HepG2 (cell line): Measurements from ENCODE around the gene LILRB3. TPM values are rescaled to one million over a fixed set of nuclear protein-coding genes. Genes with fewer than 3 reads are reported as not detected.

Experiments used
- ATAC-seq: fragments of 200-7000 bp; cut with Tn5 transposase; 3 replicates; pipeline ENCODE4 v1.9.1; 2020; ENCODE audit warnings: mild to moderate bottlenecking, moderate library complexity
- BruUV-seq: library from RNA; stranded (reverse); fragments of 400-500 nt; replicated peaks from 2 replicates; lab custom pipeline; 2021; lab: Mats Ljungman, UMichigan
- CTCF ChIA-PET: fragments of 300-600 bp; formaldehyde crosslinking; extraction: SDS; loops from one replicate; lab custom pipeline; 2021; ENCODE audit warnings: low total read pairs, inconsistent platforms, low intra/inter-chr PET ratio; lab: Yijun Ruan, JAX
- POLR2A ChIA-PET: fragments of 350-600 bp; sonication (Branson Sonifier 250); formaldehyde crosslinking; loops from one replicate; lab custom pipeline; 2020; ENCODE audit warnings: antibody characterized with exemption, inconsistent platforms; lab: Yijun Ruan, JAX
- DNase-seq: peaks from one replicate; pipeline ENCODE4 v3.0.0-alpha.2; 2015; ENCODE audit warnings: low spot score
- FAIRE-seq: peaks from 3 replicates; lab custom pipeline; 2011; peaks lifted over from hg19 to GRCh38; lab: Jason Lieb, UNC
- H2AFZ ChIP-seq: one replicate; pipeline ENCODE4 v1.6.1; 2011; ENCODE audit warnings: low read length, inconsistent platforms
- H3K27ac ChIP-seq: fragments of 300-600 bp; 3 replicates; pipeline ENCODE4 v1.8.0; 2011; ENCODE audit warnings: mixed run types, mild to moderate bottlenecking, mixed read lengths, low read length, inconsistent platforms; ENCODE audit not compliant: insufficient read depth; ENCODE audit errors: extremely low read length
- H3K27me3 ChIP-seq, 2 experiments: fragments of 200-600 bp in 1 of 2; 2 replicates in 1 of 2; 3 replicates in 1 of 2; pipeline versions ENCODE4 v1.6.0 to v1.8.0; 2011; ENCODE audit warnings: low read length in 2 of 2, mild to moderate bottlenecking in 2 of 2, moderate library complexity in 2 of 2, inconsistent platforms in 1 of 2; ENCODE audit not compliant: insufficient read depth in 2 of 2, control insufficient read depth in 1 of 2
- H3K36me3 ChIP-seq, 2 experiments: fragments of 200-600 bp in 1 of 2; replicated peaks in 1 of 2; 2 replicates in 1 of 2; 3 replicates in 1 of 2; pipeline versions ENCODE4 v1.5.1 to v1.8.0; 2011; ENCODE audit warnings: low read length in 2 of 2, inconsistent platforms in 1 of 2; ENCODE audit not compliant: insufficient read depth in 2 of 2, control insufficient read depth in 1 of 2
- H3K4me1 ChIP-seq: 2 replicates; pipeline ENCODE4 v1.5.1; 2012; ENCODE audit warnings: low read length, inconsistent platforms; ENCODE audit not compliant: insufficient read depth
- H3K4me2 ChIP-seq: 2 replicates; pipeline ENCODE4 v1.6.0; 2011; ENCODE audit warnings: low read depth, low read length, inconsistent platforms
- H3K4me3 ChIP-seq, 3 experiments: fragments of 200-600 bp in 1 of 3; sonication (generic), shearing (Covaris generic) in 1 of 3; replicated peaks in 1 of 3; 2 replicates each; pipeline ENCODE4 v1.5.1; 2011 to 2016; ENCODE audit warnings: low read length in 3 of 3, inconsistent platforms in 2 of 3, low read depth in 2 of 3, mild to moderate bottlenecking in 2 of 3, control low read depth in 1 of 3, mixed read lengths in 1 of 3; ENCODE audit not compliant: insufficient read depth in 1 of 3
- H3K79me2 ChIP-seq: one replicate; pipeline ENCODE4 v1.6.1; 2011; ENCODE audit warnings: low read length, inconsistent platforms; ENCODE audit not compliant: insufficient read depth
- H3K9ac ChIP-seq: 2 replicates; pipeline ENCODE4 v1.6.0; 2011; ENCODE audit warnings: mild to moderate bottlenecking, low read depth, low read length, inconsistent platforms; ENCODE audit not compliant: insufficient read depth
- H3K9me3 ChIP-seq: 2 replicates; pipeline ENCODE4 v1.5.1; 2012; ENCODE audit warnings: mild to moderate bottlenecking, low read length
- H4K20me1 ChIP-seq: 2 replicates; pipeline ENCODE4 v1.6.0; 2011; ENCODE audit warnings: inconsistent platforms, mild to moderate bottlenecking, low read length, moderate library complexity; ENCODE audit not compliant: insufficient read depth
- KDM3A ChIP-seq: IDR thresholded peaks from 2 replicates; pipeline ENCODE4 v1.6.1; 2018; ENCODE audit warnings: low read depth, missing compliant biosample characterization
- NCOA1 ChIP-seq: sonication (generic); formaldehyde crosslinking; IDR thresholded peaks from 2 replicates; pipeline ENCODE4 v1.9.0; 2021; ENCODE audit warnings: missing genetic modification reagents
- NCOA2 ChIP-seq: sonication (generic); formaldehyde crosslinking; IDR thresholded peaks from 2 replicates; pipeline ENCODE4 v1.8.0; 2022; ENCODE audit warnings: inconsistent platforms
- SAFB2 ChIP-seq: sonication (generic); formaldehyde crosslinking; IDR thresholded peaks from 2 replicates; pipeline ENCODE4 v1.5.1; 2020; ENCODE audit warnings: missing genetic modification reagents, low read depth, mild to moderate bottlenecking, borderline replicate concordance
- SPEN ChIP-seq: sonication (generic); formaldehyde crosslinking; IDR thresholded peaks from 2 replicates; pipeline ENCODE4 v1.5.1; 2020; ENCODE audit warnings: low read depth, mild to moderate bottlenecking, missing genetic modification reagents
- TOPORS ChIP-seq: sonication (generic); formaldehyde crosslinking; IDR thresholded peaks from 2 replicates; pipeline ENCODE4 v1.8.0; 2023; ENCODE audit warnings: mild to moderate bottlenecking, missing genetic modification reagents
- ZNF251 ChIP-seq: sonication (generic); formaldehyde crosslinking; IDR thresholded peaks from 2 replicates; pipeline ENCODE4 v1.9.0; 2021; ENCODE audit warnings: mild to moderate bottlenecking, missing genetic modification reagents
- ZNF354B ChIP-seq: sonication (generic); formaldehyde crosslinking; IDR thresholded peaks from 2 replicates; pipeline ENCODE4 v1.8.0; 2022; ENCODE audit warnings: mild to moderate bottlenecking, missing genetic modification reagents
- ZNF737 ChIP-seq: sonication (generic); formaldehyde crosslinking; IDR thresholded peaks from 2 replicates; pipeline ENCODE4 v1.5.0; 2020; ENCODE audit warnings: missing genetic modification reagents, mild to moderate bottlenecking, borderline replicate concordance
- ZNF839 ChIP-seq: sonication (generic); formaldehyde crosslinking; IDR thresholded peaks from 2 replicates; pipeline ENCODE4 v1.4.0; 2020; ENCODE audit warnings: missing genetic modification reagents, mild to moderate bottlenecking, borderline replicate concordance
- WGBS: methylation state at CpG from one replicate; pipeline ENCODE4 v1.1.6; 2017; ENCODE audit warnings: low lambda C conversion rate; 5-methylcytosine and 5-hydroxymethylcytosine counted together
- in situ Hi-C: cut with HindIII; loops from 2 replicates; pipeline ENCODE4 v1.10.0; 2017; ENCODE audit warnings: low pct_unique_long_range_greater_than_20kb; ENCODE audit not compliant: extremely low pct_ligation_motif_present
- intact Hi-C: fragments of 100-400 bp; cut with micrococcal nuclease; formaldehyde crosslinking; loops from one replicate; pipeline ENCODE4 v1.10.0; 2022; ENCODE audit not compliant: unreplicated experiment
- polyA plus RNA-seq, 8 experiments: library from polyadenylated mRNA; depleted of rRNA in 3 of 8; stranded (reverse) in 7 of 8; unstranded in 1 of 8; fragments of >200 nt; fragmentation: Illumina TruSeq in 4 of 8; extraction: Trizol in 4 of 8; gene quantifications; 2 replicates each; pipeline versions ENCODE4 v1.2.1 to v1.2.3, GENCODE V29; 2011 to 2016; ENCODE audit warnings: low read depth in 4 of 8, missing spikeins in 1 of 8, mixed read lengths in 1 of 8; ENCODE audit not compliant: insufficient read depth in 1 of 8
- total RNA-seq, 5 experiments: library from RNA; depleted of rRNA; stranded (reverse); fragments of >200 nt; fragmentation: Illumina TruSeq; extraction: Trizol; gene quantifications; 2 replicates each; pipeline ENCODE4 v1.2.3, GENCODE V29; 2016; ENCODE audit warnings: low read depth in 1 of 5
- TF ChIP-seq, protein P1 (sequence below): fragments of 450-650 bp; IDR thresholded peaks from 2 replicates; pipeline ENCODE4 v1.6.1; 2017; ENCODE audit warnings: mild to moderate bottlenecking
- TF ChIP-seq, protein P2 (sequence below): sonication (generic); formaldehyde crosslinking; IDR thresholded peaks from 2 replicates; pipeline ENCODE4 v1.4.0; 2020; ENCODE audit warnings: mild to moderate bottlenecking, low read depth, missing genetic modification reagents
- TF ChIP-seq, protein P3 (sequence below): sonication (generic); formaldehyde crosslinking; conservative IDR thresholded peaks from 2 replicates; pipeline ENCODE4 v1.5.0; 2020; ENCODE audit warnings: missing genetic modification reagents
- TF ChIP-seq, protein P4 (sequence below): sonication (generic); formaldehyde crosslinking; IDR thresholded peaks from 2 replicates; pipeline ENCODE4 v1.4.0; 2020; ENCODE audit warnings: missing genetic modification reagents
- TF ChIP-seq, protein P5 (sequence below): sonication (generic); formaldehyde crosslinking; IDR thresholded peaks from 2 replicates; pipeline ENCODE4 v1.8.1; 2023; ENCODE audit warnings: mild to moderate bottlenecking, missing genetic modification reagents

The LILRB3 gene
- total and polyA plus RNA-seq, 2 of the 13 experiments (the other 11 are each of a cell fraction or from before 2014, with no cell fraction given), result 0.22 TPM; not detected in 1

DNA sequence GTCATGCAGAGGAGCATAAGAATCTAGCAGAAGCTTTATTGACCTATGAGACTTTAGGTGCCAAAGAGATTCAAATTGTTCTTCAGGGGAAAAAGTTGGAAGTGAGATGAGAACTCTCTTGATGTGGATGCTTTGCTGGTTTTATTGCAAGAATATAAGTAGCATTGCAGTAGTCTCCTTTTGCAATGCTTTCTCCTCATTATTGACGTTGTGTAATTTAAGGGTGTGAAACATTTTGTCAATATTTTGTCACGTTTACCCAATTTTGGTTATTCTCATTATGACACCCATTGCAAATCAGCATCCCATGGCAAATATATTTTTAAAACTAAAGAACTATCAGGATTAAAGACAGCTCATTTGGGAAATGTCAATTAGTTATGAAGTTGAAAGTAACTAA is 46.1 kb upstream of the LILRB3 start:
- Histone ChIP-seq H3K9ac (no peak overlapping the region), H3K27me3 (peaks cover 0 to 8% of the 10 kb centered on the region in 2 experiments; a peak in 1 of 5 replicates), H3K4me1 (no peaks in the 10 kb centered on the region), H3K27ac (no peak overlapping the region)
- no peak for DNase-seq
- BruUV-seq, result no TSS peak
- POLR2A ChIA-PET, result no interaction called here
- TF ChIP-seq KDM3A (CRISPR knock-in tag) (no peak), SAFB2 (CRISPR knock-in tag) (no peak), SPEN (CRISPR knock-in tag) (no peak), ZNF251 (no peak), TOPORS (CRISPR knock-in tag) (no peak), NCOA2 (CRISPR knock-in tag) (no peak), NCOA1 (CRISPR knock-in tag) (no peak), ZNF354B (CRISPR knock-in tag) (no peak), ZNF737 (CRISPR knock-in tag) (no peak), ZNF839 (CRISPR knock-in tag) (no peak)
- TF ChIP-seq, protein P1, sequence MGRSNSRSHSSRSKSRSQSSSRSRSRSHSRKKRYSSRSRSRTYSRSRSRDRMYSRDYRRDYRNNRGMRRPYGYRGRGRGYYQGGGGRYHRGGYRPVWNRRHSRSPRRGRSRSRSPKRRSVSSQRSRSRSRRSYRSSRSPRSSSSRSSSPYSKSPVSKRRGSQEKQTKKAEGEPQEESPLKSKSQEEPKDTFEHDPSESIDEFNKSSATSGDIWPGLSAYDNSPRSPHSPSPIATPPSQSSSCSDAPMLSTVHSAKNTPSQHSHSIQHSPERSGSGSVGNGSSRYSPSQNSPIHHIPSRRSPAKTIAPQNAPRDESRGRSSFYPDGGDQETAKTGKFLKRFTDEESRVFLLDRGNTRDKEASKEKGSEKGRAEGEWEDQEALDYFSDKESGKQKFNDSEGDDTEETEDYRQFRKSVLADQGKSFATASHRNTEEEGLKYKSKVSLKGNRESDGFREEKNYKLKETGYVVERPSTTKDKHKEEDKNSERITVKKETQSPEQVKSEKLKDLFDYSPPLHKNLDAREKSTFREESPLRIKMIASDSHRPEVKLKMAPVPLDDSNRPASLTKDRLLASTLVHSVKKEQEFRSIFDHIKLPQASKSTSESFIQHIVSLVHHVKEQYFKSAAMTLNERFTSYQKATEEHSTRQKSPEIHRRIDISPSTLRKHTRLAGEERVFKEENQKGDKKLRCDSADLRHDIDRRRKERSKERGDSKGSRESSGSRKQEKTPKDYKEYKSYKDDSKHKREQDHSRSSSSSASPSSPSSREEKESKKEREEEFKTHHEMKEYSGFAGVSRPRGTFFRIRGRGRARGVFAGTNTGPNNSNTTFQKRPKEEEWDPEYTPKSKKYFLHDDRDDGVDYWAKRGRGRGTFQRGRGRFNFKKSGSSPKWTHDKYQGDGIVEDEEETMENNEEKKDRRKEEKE, result no peak
- TF ChIP-seq, protein P2, sequence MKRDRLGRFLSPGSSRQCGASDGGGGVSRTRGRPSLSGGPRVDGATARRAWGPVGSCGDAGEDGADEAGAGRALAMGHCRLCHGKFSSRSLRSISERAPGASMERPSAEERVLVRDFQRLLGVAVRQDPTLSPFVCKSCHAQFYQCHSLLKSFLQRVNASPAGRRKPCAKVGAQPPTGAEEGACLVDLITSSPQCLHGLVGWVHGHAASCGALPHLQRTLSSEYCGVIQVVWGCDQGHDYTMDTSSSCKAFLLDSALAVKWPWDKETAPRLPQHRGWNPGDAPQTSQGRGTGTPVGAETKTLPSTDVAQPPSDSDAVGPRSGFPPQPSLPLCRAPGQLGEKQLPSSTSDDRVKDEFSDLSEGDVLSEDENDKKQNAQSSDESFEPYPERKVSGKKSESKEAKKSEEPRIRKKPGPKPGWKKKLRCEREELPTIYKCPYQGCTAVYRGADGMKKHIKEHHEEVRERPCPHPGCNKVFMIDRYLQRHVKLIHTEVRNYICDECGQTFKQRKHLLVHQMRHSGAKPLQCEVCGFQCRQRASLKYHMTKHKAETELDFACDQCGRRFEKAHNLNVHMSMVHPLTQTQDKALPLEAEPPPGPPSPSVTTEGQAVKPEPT (CRISPR knock-in tag), result no peak
- TF ChIP-seq, protein P3, sequence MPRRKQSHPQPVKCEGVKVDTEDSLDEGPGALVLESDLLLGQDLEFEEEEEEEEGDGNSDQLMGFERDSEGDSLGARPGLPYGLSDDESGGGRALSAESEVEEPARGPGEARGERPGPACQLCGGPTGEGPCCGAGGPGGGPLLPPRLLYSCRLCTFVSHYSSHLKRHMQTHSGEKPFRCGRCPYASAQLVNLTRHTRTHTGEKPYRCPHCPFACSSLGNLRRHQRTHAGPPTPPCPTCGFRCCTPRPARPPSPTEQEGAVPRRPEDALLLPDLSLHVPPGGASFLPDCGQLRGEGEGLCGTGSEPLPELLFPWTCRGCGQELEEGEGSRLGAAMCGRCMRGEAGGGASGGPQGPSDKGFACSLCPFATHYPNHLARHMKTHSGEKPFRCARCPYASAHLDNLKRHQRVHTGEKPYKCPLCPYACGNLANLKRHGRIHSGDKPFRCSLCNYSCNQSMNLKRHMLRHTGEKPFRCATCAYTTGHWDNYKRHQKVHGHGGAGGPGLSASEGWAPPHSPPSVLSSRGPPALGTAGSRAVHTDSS (CRISPR knock-in tag), result no peak
- TF ChIP-seq, protein P4, sequence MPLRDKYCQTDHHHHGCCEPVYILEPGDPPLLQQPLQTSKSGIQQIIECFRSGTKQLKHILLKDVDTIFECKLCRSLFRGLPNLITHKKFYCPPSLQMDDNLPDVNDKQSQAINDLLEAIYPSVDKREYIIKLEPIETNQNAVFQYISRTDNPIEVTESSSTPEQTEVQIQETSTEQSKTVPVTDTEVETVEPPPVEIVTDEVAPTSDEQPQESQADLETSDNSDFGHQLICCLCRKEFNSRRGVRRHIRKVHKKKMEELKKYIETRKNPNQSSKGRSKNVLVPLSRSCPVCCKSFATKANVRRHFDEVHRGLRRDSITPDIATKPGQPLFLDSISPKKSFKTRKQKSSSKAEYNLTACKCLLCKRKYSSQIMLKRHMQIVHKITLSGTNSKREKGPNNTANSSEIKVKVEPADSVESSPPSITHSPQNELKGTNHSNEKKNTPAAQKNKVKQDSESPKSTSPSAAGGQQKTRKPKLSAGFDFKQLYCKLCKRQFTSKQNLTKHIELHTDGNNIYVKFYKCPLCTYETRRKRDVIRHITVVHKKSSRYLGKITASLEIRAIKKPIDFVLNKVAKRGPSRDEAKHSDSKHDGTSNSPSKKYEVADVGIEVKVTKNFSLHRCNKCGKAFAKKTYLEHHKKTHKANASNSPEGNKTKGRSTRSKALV, result no peak
- TF ChIP-seq, protein P5, sequence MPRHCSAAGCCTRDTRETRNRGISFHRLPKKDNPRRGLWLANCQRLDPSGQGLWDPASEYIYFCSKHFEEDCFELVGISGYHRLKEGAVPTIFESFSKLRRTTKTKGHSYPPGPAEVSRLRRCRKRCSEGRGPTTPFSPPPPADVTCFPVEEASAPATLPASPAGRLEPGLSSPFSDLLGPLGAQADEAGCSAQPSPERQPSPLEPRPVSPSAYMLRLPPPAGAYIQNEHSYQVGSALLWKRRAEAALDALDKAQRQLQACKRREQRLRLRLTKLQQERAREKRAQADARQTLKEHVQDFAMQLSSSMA, result no peak
- TF ChIP-seq, all 625 proteins: peak for 0
- in situ Hi-C loops, result no loop called here
- Histone ChIP-seq H3K36me3 (no peaks in the 10 kb centered on the region), H3K4me2 (no peak overlapping the region), H3K4me3 (no peak overlapping the region), H3K79me2 (no peaks in the 10 kb centered on the region), H4K20me1 (no peaks in the 10 kb centered on the region), H2AFZ (no peak overlapping the region), H3K9me3 (no peaks in the 10 kb centered on the region)
- CTCF ChIA-PET, result no interaction called here
- intact Hi-C loops, result no loop called here
- no peak for ATAC-seq
- no peak for FAIRE-seq
- 0% methylated on average over 2 of the region's 2 CpGs for WGBS
